HG02870 (cell line): ENCODE data around the gene NTRK1.
"Not testable (repeated sequence)": the region's sequence is repeated elsewhere in the genome, so short reads cannot be mapped to it uniquely, and the experiment has no call there.

Experiments used
- ATAC-seq: cut with Tn5 transposase; IDR thresholded peaks from one replicate; pipeline ENCODE4 v1.9.1; 2021; ENCODE audit warnings: mild to moderate bottlenecking, moderate library complexity; ENCODE audit not compliant: unreplicated experiment

Gene NTRK1

GRCh38 chr1:156910309-156910782 lies 49.7 kb downstream of the NTRK1 start:
- no peak for ATAC-seq

GRCh38 chr1:156911577-156912298 lies 51.1 kb downstream of the NTRK1 start:
- ATAC-seq = no peak

- no peak for ATAC-seq
These were observed 51.6 kb downstream of the NTRK1 start for GRCh38 chr1:156912310-156912709.

GRCh38 chr1:156912861-156913808 lies 52.5 kb downstream of the NTRK1 start:
- ATAC-seq = no peak

GRCh38 chr1:156913809-156914387 lies 53.2 kb downstream of the NTRK1 start:
- no peak for ATAC-seq

- ATAC-seq = no peak
These were observed 53.8 kb downstream of the NTRK1 start for GRCh38 chr1:156914440-156914856.

- ATAC-seq = no peak
These were observed 59.8 kb downstream of the NTRK1 start, which contains the start of gene LRRC71 for GRCh38 chr1:156920233-156921052. Gene LRRC71 (plus strand): TSS chr1:156920632. CDS start chr1:156920804, 172 bp downstream.

GRCh38 chr1:156921053-156921529 lies 60.4 kb downstream of the NTRK1 start:
- ATAC-seq = no peak

- no peak for ATAC-seq
These were observed 62.5 kb downstream of the NTRK1 start for GRCh38 chr1:156922986-156923669.

GRCh38 chr1:156923670-156924477 lies 63.2 kb downstream of the NTRK1 start:
- no peak for ATAC-seq

GRCh38 chr1:156924478-156925153 lies 64.0 kb downstream of the NTRK1 start:
- no peak for ATAC-seq

- no peak for ATAC-seq
These were observed 64.7 kb downstream of the NTRK1 start for GRCh38 chr1:156925154-156926010.

GRCh38 chr1:156926175-156926574 lies 65.5 kb downstream of the NTRK1 start:
- ATAC-seq = no peak

- not testable (repeated sequence) for ATAC-seq
These were observed 66.0 kb downstream of the NTRK1 start for GRCh38 chr1:156926695-156927094.

- ATAC-seq = no peak
These were observed 66.8 kb downstream of the NTRK1 start for GRCh38 chr1:156927215-156928042.

GRCh38 chr1:156928043-156928602 lies 67.5 kb downstream of the NTRK1 start:
- no peak for ATAC-seq
